ENCODE data around the gene ECM1.

DNA sequence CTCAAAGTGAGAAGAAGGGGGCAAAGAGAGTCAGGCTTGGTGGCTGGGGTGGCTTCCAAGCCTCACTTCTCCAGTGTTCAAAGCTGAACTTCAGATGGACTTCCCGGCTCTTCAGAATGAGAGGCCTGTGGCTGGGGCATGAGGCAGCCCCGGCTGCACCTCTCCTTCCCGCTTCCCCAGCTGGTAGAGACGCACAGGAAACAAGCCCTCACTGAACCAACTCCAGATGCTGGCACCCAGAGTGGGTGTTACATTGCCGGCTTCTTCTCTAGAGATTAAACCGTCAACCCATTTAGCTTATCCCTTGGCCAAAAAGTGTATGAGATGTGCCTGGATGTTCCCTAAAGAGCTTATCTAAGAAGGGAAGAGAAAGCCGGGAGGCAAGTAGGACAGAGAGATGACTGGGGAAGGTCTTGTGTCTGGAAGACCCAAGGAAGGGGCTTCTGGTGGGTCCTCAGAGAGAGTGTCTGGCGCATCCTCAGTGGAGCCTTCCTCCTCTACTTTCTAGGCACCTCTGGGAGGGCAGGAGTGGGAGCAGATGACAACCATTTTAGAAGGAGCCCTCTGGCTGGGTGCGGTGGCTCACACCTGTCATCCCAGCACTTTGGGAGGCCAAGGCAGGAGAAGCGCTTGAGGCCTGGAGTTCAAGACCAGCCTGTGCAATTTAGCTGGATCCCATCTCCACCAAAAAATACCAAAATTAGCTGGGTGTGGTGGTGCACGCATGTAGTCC lies 43.3 kb downstream of the ECM1 start:
- TF ChIP-seq, protein P1, sequence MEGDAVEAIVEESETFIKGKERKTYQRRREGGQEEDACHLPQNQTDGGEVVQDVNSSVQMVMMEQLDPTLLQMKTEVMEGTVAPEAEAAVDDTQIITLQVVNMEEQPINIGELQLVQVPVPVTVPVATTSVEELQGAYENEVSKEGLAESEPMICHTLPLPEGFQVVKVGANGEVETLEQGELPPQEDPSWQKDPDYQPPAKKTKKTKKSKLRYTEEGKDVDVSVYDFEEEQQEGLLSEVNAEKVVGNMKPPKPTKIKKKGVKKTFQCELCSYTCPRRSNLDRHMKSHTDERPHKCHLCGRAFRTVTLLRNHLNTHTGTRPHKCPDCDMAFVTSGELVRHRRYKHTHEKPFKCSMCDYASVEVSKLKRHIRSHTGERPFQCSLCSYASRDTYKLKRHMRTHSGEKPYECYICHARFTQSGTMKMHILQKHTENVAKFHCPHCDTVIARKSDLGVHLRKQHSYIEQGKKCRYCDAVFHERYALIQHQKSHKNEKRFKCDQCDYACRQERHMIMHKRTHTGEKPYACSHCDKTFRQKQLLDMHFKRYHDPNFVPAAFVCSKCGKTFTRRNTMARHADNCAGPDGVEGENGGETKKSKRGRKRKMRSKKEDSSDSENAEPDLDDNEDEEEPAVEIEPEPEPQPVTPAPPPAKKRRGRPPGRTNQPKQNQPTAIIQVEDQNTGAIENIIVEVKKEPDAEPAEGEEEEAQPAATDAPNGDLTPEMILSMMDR (conservative IDR thresholded peaks at IDR 0.05; ENCODE audit: low read length), result no peak
- no peak for TF ChIP-seq EZH2phosphoT487 (IDR thresholded peaks at IDR 0.05; ENCODE audit: borderline replicate concordance, low read depth, low read length)

All from OCI-LY7 (cell line).